HK-2 (cell line): ENCODE measurements around the gene SIRPB2.
A peak's percentile ranks its signal among the peaks of the same experiment; 100 is the strongest.
"Not testable (repeated sequence)": the region's sequence is repeated elsewhere in the genome, so short reads cannot be mapped to it uniquely, and the experiment has no call there.

Experiments used
- DNase-seq: peaks from one replicate; pipeline ENCODE4 v3.0.0-alpha.2; 2018; ENCODE audit not compliant: unreplicated experiment

The SIRPB2 gene

GRCh38 chr20:1499528-1500420, 8.6 kb upstream of the SIRPB2 start:
- DNase-seq = no peak

DNA sequence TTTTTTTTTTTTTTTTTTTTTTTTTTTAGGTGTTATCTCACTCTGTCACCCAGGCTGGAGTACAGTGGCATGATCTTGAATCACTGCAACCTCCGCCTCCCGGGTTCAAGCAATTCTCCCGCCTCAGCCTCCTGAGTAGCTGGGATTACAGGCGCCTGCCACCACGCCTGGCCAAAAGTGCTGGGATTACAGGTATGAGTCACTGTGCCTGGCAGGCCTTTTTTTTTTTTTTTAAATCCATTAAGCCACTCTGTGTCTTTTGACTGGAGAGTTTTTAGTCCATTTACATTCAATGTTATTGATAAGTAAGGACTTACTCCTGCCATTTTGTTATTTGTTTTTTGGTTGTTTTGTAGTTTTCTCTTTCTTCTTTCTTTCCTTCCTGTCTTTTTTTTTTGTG, 6.2 kb upstream of the SIRPB2 start:
- not testable (repeated sequence) for DNase-seq

DNA sequence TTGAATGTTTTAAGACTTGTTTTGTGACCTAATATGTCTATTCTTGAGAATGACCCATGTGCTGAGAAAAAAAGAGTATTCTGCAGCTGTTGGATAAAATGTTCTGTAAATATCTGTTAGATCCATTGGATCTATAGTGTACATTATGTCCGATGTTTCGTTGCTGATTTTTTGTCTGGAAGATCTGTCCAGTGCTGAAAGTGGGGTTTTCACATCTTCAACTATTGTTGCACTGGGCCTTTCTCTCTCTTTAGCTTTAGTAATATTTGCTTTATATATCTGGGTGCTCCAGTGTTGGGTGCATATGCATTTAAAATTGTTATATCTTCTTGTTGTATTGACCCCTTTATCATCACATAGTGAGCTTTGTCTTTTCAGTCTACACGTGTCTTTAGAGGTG, 5.7 kb upstream of the SIRPB2 start:
- DNase-seq = no peak

GRCh38 chr20:1494436-1494835, 3.2 kb upstream of the SIRPB2 start:
- no peak for DNase-seq

DNA sequence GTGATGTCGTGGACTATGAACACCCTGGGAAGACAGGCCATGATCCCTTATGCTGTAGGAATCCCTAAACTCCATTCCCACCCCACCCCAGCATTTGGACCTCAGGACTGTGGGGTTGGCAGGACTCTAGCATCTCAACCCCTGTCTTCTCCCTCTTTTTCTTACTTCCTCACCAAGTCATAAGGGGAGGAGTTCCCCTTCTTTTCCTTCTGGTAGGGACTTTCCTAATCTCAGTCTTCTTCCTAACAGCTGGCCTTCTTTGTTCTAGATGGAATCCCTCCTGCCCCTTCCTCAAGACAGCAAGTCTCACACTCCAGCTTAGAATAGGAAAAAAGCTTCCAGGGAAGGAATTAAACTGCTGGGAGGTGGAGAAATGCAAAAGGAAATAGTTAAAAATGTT, 2.3 kb upstream of the SIRPB2 start:
- no peak for DNase-seq

GRCh38 chr20:1491860-1492642, 831 bp upstream of the SIRPB2 start:
- no peak for DNase-seq

DNA sequence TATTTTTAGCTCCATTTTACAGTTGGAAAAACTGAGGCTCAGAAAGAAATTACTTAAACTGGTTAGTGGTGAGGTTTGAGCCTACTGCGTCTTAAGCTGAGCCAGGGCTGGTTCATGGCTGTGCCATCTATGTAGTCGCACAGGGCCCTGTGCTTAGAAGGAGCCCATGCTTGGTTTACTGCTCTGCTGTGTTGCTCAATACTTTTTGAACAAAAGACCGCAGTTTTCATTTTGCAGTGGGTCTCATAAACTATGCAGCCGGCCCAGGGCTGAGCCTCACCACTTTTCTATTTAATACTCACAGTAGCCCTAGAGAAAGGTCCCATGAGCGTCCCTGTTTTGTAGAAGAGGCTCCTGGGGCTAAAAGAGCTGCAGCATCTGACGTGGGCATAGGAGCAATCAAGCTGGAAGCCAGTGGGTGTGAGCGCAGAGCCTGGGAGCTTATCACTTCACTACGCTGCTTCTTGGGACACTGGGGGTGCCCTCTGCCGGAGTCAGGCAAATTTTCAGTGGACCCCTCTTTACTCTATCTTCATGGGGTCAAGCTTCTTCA, 501 bp downstream of the SIRPB2 start:
- DNase-seq = no peak

- no peak for DNase-seq
These were observed 1.3 kb downstream of the SIRPB2 start for GRCh38 chr20:1489764-1490436.

DNA sequence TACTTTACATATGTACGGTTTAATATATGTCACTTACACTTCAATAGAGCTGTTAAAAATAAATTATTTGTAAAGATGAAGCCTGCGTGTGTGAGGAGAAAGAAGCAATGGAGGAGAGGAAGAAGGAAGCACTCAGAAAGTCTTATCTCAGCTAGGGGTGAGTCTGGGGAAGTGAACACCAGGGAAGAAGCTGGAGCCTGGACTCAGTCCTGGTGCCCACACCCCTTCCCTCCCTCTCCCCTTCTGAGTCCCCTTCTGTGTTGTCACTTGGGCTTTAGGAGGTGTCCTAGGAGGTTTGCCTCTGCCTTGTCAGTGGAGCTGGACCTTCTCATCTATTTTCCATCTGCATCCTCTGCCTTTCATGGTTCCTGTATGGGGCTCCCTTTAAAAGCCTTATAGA, 1.9 kb downstream of the SIRPB2 start:
- DNase-seq = no peak

DNA sequence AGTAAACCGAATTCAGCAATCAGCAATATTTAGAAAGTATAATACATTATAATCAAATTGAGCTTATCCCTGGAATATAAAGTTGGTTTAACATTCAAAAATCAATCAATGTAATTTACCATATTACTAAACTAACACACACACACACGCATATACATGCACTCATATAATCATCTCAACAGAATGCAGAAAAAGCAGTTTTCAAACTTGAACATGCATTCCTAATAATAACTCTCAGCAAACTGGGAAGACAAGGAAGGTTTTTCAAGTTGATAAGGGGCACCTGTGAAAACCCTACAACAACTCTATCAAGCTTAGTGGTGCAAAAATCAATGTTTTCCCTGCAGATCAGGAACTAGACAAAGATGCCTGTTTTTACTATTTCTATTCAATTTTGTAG, 4.7 kb downstream of the SIRPB2 start:
- no peak for DNase-seq

GRCh38 chr20:1484438-1485116, 6.6 kb downstream of the SIRPB2 start:
- DNase-seq = no peak

- no peak for DNase-seq
These were observed 11.2 kb downstream of the SIRPB2 start for GRCh38 chr20:1479831-1480595.

GRCh38 chr20:1478566-1478965, 12.7 kb downstream of the SIRPB2 start:
- DNase-seq = peak; percentile 29

DNA sequence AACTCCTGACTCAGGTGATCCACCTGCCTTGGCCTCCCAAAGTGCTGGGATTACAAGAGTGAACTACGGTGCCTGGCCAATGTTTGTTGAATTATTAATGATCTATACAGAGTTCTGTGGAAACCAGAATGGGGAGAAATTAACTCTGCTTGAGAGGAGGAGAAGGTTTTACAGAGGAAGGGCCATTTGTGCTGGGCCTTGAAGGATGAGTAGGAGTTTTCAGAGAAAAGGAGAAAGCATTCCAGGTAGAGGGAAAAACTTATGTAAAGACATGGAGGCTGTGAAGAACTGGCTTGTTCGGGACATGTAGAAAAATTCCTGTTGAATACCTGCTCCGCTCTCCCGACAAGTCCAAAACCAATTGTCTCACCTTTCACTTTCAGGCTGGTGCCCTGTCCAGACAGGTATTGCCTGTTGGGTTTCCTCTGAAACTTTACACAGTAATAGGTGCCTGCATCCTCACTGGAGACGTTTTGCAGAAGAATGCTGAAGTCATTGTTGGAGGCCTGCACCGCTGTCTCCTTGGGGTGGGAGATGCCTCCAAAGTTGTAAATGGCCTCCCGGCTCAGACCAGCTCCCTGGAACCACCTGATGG, 13.2 kb downstream of the SIRPB2 start:
- no peak for DNase-seq

- DNase-seq = no peak
These were observed 16.2 kb downstream of the SIRPB2 start for GRCh38 chr20:1474817-1475603.

GRCh38 chr20:1474325-1474724, 16.9 kb downstream of the SIRPB2 start:
- no peak for DNase-seq

GRCh38 chr20:1473246-1474220, 17.7 kb downstream of the SIRPB2 start:
- no peak for DNase-seq

- DNase-seq = no peak
These were observed 18.5 kb downstream of the SIRPB2 start for GRCh38 chr20:1472556-1473245.
